Measurements from ENCODE around the gene CLSTN1. TPM values are rescaled to one million over a fixed set of nuclear protein-coding genes. Genes with fewer than 3 reads are reported as not detected.

CLSTN1 gene
- total and polyA plus RNA-seq, 10 of the 15 experiments (the other 5 are each of a cell fraction or from before 2014, with no cell fraction given) = 2.7 to 64.4 (median 23.2) TPM

DNA sequence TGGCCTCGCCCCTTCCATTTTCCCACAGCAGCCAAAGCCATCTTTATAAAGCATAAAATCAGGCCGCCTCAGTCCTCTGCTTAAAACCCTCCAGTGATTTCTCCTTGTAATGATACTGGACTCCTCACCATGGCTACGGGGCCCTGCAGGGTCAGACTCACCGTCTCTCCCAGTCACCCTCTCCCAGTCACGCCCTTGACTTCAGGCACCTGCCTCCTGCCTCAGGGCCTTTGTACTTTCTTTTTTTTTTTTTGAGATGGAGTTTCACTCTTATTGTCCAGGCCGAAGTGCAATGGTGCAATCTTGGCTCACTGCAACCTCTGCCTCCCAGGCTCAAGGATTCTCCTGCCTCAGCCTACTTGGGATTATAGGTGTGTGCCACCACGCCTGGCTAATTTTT, 124.4 kb downstream of the CLSTN1 start:
- Histone ChIP-seq H3K9me3 (replicated peaks; ENCODE audit: control insufficient read depth, insufficient read depth, low read length) (peaks cover 12% of the 10 kb centered on the region), H4K20me1 (ENCODE audit: control insufficient read depth, insufficient read depth) (no peaks in the 10 kb centered on the region), H3K4me2 (ENCODE audit: control insufficient read depth, insufficient read depth) (no peak overlapping the region), H3K9ac (ENCODE audit: control insufficient read depth, insufficient read depth, low read length) (no peak overlapping the region), H3K4me1 (ENCODE audit: control insufficient read depth, insufficient read depth, low read length) (peaks cover 12% of the 10 kb centered on the region), H3K27me3 (replicated peaks in 1 of 2; ENCODE audit: control insufficient read depth in 2 of 2, insufficient read depth in 2 of 2, low read length in 1 of 2) (no peaks in the 10 kb centered on the region), H3K36me3 (ENCODE audit: control insufficient read depth in 2 of 2, insufficient read depth in 2 of 2, low read length in 1 of 2) (peaks cover 14 to 32% of the 10 kb centered on the region in 2 experiments), H3K4me3 (no peak overlapping the region), H2AFZ (ENCODE audit: control insufficient read depth, low read depth, low read length) (no peak overlapping the region), H3K27ac (ENCODE audit: control insufficient read depth, insufficient read depth) (no peak overlapping the region), H3K79me2 (ENCODE audit: control insufficient read depth, insufficient read depth, low read length) (peaks cover 41% of the 10 kb centered on the region)
- FAIRE-seq = no peak
- BruUV-seq (replicated peaks) = no TSS peak
- WGBS (ENCODE audit: insufficient coverage, insufficient replicate concordance, low lambda C conversion rate, missing lambda C conversion rate) = 92% methylated on average over 6 of the region's 7 CpGs
- intact Hi-C loops (cut with micrococcal nuclease; ENCODE audit: unreplicated experiment) (no loop called here), in situ Hi-C loops (cut with MboI) (no loop called here)
- RAD21 ChIA-PET (ENCODE audit: unreplicated experiment) = no interaction called here
- ATAC-seq = no peak
- DNase-seq (ENCODE audit: low read depth, low spot score) = no peak
- CTCF ChIA-PET = interaction anchor here (0.6 to 1.7 kb wide), 2 partner anchors 29 to 84 kb away, joined by 3 read pairs; no protein-coding TSS in a partner anchor
- POLR2A ChIA-PET = no interaction called here
- SMC1A ChIA-PET (ENCODE audit: uncharacterized antibody, unreplicated experiment) = interaction anchor here (0.9 kb wide), 1 partner anchor 169 kb away, joined by 3 read pairs; no protein-coding TSS in a partner anchor
- TF ChIP-seq, protein P1, sequence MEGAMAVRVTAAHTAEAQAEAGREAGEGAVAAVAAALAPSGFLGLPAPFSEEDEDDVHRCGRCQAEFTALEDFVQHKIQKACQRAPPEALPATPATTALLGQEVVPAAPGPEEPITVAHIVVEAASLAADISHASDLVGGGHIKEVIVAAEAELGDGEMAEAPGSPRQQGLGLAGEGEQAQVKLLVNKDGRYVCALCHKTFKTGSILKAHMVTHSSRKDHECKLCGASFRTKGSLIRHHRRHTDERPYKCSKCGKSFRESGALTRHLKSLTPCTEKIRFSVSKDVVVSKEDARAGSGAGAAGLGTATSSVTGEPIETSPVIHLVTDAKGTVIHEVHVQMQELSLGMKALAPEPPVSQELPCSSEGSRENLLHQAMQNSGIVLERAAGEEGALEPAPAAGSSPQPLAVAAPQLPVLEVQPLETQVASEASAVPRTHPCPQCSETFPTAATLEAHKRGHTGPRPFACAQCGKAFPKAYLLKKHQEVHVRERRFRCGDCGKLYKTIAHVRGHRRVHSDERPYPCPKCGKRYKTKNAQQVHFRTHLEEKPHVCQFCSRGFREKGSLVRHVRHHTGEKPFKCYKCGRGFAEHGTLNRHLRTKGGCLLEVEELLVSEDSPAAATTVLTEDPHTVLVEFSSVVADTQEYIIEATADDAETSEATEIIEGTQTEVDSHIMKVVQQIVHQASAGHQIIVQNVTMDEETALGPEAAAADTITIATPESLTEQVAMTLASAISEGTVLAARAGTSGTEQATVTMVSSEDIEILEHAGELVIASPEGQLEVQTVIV (IDR thresholded peaks at IDR 0.05; ENCODE audit: borderline replicate concordance, partially characterized antibody) = no peak
- TF ChIP-seq, protein P2, sequence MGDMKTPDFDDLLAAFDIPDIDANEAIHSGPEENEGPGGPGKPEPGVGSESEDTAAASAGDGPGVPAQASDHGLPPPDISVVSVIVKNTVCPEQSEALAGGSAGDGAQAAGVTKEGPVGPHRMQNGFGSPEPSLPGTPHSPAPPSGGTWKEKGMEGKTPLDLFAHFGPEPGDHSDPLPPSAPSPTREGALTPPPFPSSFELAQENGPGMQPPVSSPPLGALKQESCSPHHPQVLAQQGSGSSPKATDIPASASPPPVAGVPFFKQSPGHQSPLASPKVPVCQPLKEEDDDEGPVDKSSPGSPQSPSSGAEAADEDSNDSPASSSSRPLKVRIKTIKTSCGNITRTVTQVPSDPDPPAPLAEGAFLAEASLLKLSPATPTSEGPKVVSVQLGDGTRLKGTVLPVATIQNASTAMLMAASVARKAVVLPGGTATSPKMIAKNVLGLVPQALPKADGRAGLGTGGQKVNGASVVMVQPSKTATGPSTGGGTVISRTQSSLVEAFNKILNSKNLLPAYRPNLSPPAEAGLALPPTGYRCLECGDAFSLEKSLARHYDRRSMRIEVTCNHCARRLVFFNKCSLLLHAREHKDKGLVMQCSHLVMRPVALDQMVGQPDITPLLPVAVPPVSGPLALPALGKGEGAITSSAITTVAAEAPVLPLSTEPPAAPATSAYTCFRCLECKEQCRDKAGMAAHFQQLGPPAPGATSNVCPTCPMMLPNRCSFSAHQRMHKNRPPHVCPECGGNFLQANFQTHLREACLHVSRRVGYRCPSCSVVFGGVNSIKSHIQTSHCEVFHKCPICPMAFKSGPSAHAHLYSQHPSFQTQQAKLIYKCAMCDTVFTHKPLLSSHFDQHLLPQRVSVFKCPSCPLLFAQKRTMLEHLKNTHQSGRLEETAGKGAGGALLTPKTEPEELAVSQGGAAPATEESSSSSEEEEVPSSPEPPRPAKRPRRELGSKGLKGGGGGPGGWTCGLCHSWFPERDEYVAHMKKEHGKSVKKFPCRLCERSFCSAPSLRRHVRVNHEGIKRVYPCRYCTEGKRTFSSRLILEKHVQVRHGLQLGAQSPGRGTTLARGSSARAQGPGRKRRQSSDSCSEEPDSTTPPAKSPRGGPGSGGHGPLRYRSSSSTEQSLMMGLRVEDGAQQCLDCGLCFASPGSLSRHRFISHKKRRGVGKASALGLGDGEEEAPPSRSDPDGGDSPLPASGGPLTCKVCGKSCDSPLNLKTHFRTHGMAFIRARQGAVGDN (IDR thresholded peaks at IDR 0.05) = no peak
- no peak for TF ChIP-seq HCFC1 (IDR thresholded peaks at IDR 0.05; ENCODE audit: low read length)
- no peak for TF ChIP-seq GATAD2B (conservative IDR thresholded peaks at IDR 0.05; ENCODE audit: low read depth)
- no peak for TF ChIP-seq CEBPB (IDR thresholded peaks at IDR 0.05; ENCODE audit: borderline replicate concordance in 1 of 2, low read depth in 2 of 2, low read length in 2 of 2)
- TF ChIP-seq, protein P3, sequence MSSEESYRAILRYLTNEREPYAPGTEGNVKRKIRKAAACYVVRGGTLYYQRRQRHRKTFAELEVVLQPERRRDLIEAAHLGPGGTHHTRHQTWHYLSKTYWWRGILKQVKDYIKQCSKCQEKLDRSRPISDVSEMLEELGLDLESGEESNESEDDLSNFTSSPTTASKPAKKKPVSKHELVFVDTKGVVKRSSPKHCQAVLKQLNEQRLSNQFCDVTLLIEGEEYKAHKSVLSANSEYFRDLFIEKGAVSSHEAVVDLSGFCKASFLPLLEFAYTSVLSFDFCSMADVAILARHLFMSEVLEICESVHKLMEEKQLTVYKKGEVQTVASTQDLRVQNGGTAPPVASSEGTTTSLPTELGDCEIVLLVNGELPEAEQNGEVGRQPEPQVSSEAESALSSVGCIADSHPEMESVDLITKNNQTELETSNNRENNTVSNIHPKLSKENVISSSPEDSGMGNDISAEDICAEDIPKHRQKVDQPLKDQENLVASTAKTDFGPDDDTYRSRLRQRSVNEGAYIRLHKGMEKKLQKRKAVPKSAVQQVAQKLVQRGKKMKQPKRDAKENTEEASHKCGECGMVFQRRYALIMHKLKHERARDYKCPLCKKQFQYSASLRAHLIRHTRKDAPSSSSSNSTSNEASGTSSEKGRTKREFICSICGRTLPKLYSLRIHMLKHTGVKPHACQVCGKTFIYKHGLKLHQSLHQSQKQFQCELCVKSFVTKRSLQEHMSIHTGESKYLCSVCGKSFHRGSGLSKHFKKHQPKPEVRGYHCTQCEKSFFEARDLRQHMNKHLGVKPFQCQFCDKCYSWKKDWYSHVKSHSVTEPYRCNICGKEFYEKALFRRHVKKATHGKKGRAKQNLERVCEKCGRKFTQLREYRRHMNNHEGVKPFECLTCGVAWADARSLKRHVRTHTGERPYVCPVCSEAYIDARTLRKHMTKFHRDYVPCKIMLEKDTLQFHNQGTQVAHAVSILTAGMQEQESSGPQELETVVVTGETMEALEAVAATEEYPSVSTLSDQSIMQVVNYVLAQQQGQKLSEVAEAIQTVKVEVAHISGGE (CRISPR knock-in tag; IDR thresholded peaks at IDR 0.05) = no peak
- TF ChIP-seq RAD21 (IDR thresholded peaks at IDR 0.05; ENCODE audit: insufficient read depth, low read depth, low read length) = no peak
- TF ChIP-seq NFXL1 (IDR thresholded peaks at IDR 0.05; ENCODE audit: borderline replicate concordance) = no peak
- no peak for TF ChIP-seq TBL1XR1 (IDR thresholded peaks at IDR 0.05; ENCODE audit: low read depth, low read length)
- no peak for TF ChIP-seq BCL11A (IDR thresholded peaks at IDR 0.05; ENCODE audit: low read depth, low read length)
- TF ChIP-seq, protein P4, sequence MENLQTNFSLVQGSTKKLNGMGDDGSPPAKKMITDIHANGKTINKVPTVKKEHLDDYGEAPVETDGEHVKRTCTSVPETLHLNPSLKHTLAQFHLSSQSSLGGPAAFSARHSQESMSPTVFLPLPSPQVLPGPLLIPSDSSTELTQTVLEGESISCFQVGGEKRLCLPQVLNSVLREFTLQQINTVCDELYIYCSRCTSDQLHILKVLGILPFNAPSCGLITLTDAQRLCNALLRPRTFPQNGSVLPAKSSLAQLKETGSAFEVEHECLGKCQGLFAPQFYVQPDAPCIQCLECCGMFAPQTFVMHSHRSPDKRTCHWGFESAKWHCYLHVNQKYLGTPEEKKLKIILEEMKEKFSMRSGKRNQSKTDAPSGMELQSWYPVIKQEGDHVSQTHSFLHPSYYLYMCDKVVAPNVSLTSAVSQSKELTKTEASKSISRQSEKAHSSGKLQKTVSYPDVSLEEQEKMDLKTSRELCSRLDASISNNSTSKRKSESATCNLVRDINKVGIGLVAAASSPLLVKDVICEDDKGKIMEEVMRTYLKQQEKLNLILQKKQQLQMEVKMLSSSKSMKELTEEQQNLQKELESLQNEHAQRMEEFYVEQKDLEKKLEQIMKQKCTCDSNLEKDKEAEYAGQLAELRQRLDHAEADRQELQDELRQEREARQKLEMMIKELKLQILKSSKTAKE (IDR thresholded peaks at IDR 0.05; ENCODE audit: low read depth, poor library complexity, severe bottlenecking) = no peak
- TF ChIP-seq NFIC (IDR thresholded peaks at IDR 0.05; ENCODE audit: low read depth, low read length) = no peak
